Mesendoderm (in vitro differentiated cells): Measurements from ENCODE around the gene SMAP1.

Source experiments
- DNase-seq: peaks from one replicate; pipeline ENCODE4 v3.0.0; 2013
- H2AK5ac ChIP-seq: 2 replicates; pipeline ENCODE4 v1.6.1; 2013; ENCODE audit warnings: low read length, inconsistent platforms
- H2BK120ac ChIP-seq: 2 replicates; pipeline ENCODE4 v1.6.1; 2013; ENCODE audit warnings: low read depth, mild to moderate bottlenecking, low read length, moderate library complexity, mixed read lengths
- H2BK15ac ChIP-seq: replicated peaks from 2 replicates; pipeline ENCODE4 v1.6.1; 2013; ENCODE audit warnings: low read depth, mild to moderate bottlenecking, moderate library complexity
- H2BK5ac ChIP-seq: 2 replicates; pipeline ENCODE4 v1.6.1; 2013; ENCODE audit warnings: low read length, inconsistent platforms
- H3K18ac ChIP-seq: 2 replicates; pipeline ENCODE4 v1.6.1; 2013; ENCODE audit warnings: mild to moderate bottlenecking, low read length, mixed read lengths
- H3K23ac ChIP-seq: one replicate; pipeline ENCODE4 v1.6.1; 2013; ENCODE audit warnings: low read length
- H3K27ac ChIP-seq: 2 replicates; pipeline ENCODE4 v1.5.1; 2013; ENCODE audit warnings: low read depth, mild to moderate bottlenecking, inconsistent platforms, low read length, moderate library complexity
- H3K27me3 ChIP-seq: 2 replicates; pipeline ENCODE4 v1.6.1; 2013; ENCODE audit warnings: low read length, control low read depth, mild to moderate bottlenecking, inconsistent platforms; ENCODE audit not compliant: insufficient read depth, poor library complexity
- H3K36me3 ChIP-seq: 2 replicates; pipeline ENCODE4 v1.6.1; 2013; ENCODE audit warnings: low read length, inconsistent platforms; ENCODE audit not compliant: control insufficient read depth, insufficient read depth
- H3K4ac ChIP-seq: one replicate; pipeline ENCODE4 v1.6.1; 2013; ENCODE audit warnings: low read depth, mild to moderate bottlenecking, low read length, moderate library complexity
- H3K4me1 ChIP-seq: 2 replicates; pipeline ENCODE4 v1.6.1; 2013; ENCODE audit warnings: low read depth, low read length, inconsistent platforms; ENCODE audit not compliant: control insufficient read depth
- H3K4me2 ChIP-seq: 2 replicates; pipeline ENCODE4 v1.6.1; 2013; ENCODE audit warnings: low read length
- H3K4me3 ChIP-seq: 2 replicates; pipeline ENCODE4 v1.5.1; 2013; ENCODE audit warnings: mild to moderate bottlenecking, low read length
- H3K56ac ChIP-seq: one replicate; pipeline ENCODE4 v1.6.1; 2013; ENCODE audit warnings: low read length
- H3K79me1 ChIP-seq: 2 replicates; pipeline ENCODE4 v1.6.1; 2013; ENCODE audit warnings: low read length, inconsistent platforms
- H3K79me2 ChIP-seq: 2 replicates; pipeline ENCODE4 v1.6.1; 2013; ENCODE audit warnings: mild to moderate bottlenecking, low read length; ENCODE audit not compliant: control insufficient read depth, insufficient read depth
- H3K9ac ChIP-seq: 2 replicates; pipeline ENCODE4 v1.6.1; 2013; ENCODE audit warnings: low read length, inconsistent platforms
- H4K5ac ChIP-seq: one replicate; pipeline ENCODE4 v1.6.1; 2013; ENCODE audit warnings: low read length
- H4K8ac ChIP-seq: one replicate; pipeline ENCODE4 v1.6.1; 2013; ENCODE audit warnings: low read depth, mild to moderate bottlenecking, control low read depth, low read length, moderate library complexity
- WGBS: extraction: QIAGEN DNeasy Blood & Tissue Kit; methylation state at CpG from one replicate; pipeline ENCODE4 v1.1.7; 2013; ENCODE audit warnings: low lambda C conversion rate, missing lambda C conversion rate; ENCODE audit not compliant: insufficient coverage; ENCODE audit errors: extremely low coverage; 5-methylcytosine and 5-hydroxymethylcytosine counted together

SMAP1 gene

DNA sequence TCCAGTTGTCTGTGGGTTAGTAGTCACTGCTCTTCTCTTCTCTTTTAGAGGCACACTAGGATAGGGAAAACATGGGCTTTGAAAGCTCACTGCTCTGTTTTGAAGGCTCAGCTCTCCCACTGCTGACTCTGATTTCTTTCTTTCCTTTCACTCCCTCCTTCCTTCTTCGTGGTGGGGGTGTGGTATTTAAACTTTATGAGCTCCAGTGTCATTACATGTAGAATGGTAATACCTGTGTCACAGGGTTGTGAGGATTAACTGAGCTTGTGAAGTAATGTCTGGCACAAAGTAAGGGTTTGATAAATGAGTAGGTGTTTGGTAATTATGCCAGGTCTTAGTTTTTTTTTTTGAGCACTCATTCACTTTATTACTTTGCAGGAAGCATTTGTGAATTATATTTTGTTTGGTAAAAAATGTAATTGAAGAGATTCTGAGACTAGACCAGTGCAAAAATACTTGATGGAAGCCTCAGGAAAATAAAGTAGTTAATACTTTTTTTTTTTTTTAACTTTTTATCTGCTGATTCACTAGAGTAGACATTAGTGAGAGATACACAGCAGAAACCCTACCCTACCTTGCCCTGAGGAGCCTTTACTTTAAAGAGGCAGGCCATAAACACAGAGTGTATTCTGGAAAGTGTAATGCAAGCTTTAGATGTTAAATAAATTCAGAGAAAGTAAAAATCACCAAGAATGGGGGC is 17.3 kb downstream of the SMAP1 start:
- no CpG with 5 or more reads among the region's 1 CpG for WGBS
- H2BK5ac ChIP-seq = no peak overlapping the region
- H3K4ac ChIP-seq = no peak overlapping the region
- no peaks in the 10 kb centered on the region for H3K27me3 ChIP-seq
- no peak overlapping the region for H3K18ac ChIP-seq
- no peak overlapping the region for H4K8ac ChIP-seq
- H3K4me2 ChIP-seq = no peak overlapping the region
- H3K36me3 ChIP-seq = no peaks in the 10 kb centered on the region
- no peaks in the 10 kb centered on the region for H3K79me1 ChIP-seq
- no peak overlapping the region for H2AK5ac ChIP-seq
- H2BK120ac ChIP-seq = no peak overlapping the region
- no peak overlapping the region for H3K23ac ChIP-seq
- no peak overlapping the region for H2BK15ac ChIP-seq
- no peak overlapping the region for H3K27ac ChIP-seq
- H3K4me3 ChIP-seq = no peak overlapping the region
- peaks cover 2% of the 10 kb centered on the region for H3K4me1 ChIP-seq
- DNase-seq = no peak
- H3K56ac ChIP-seq = no peak overlapping the region
- H3K9ac ChIP-seq = no peak overlapping the region
- H3K79me2 ChIP-seq = no peaks in the 10 kb centered on the region
- H4K5ac ChIP-seq = no peak overlapping the region

DNA sequence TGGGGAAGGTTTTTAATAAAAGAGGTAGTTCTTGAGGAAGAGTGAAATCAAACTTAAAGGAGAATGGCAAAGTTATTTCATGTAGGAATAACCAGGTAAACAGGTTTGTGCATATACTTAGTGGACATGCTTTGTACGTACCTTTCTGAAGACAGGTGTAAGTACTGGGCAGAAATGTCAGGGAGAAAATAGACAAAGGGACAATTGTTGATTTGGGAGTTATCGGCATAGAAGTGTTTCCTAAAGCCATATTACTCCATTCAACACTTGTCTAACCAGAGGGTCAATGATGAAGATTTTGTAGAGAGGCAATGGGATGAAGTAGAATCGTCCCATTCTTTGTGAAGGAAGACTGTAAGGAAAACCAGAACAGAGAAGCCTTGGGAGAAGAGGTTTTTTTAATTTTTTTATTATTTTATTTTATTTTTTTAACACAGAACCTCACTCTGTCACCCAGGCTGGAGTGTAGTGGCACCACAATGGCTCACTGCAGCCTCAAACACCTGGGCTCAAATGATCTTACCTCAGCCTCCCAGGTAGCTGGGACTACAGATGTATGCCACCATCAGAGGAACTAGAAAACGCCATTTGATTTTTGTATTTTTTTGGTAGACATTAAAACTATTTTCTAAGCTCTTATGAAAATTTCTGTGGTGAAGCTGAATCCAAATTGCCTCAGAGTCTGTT is 18.0 kb downstream of the SMAP1 start:
- H3K4me3 ChIP-seq = no peak overlapping the region
- H4K8ac ChIP-seq = no peak overlapping the region
- H3K4ac ChIP-seq = no peak overlapping the region
- no peak for DNase-seq
- H2AK5ac ChIP-seq = no peak overlapping the region
- H2BK15ac ChIP-seq = no peak overlapping the region
- no peaks in the 10 kb centered on the region for H3K36me3 ChIP-seq
- H3K27me3 ChIP-seq = no peaks in the 10 kb centered on the region
- no peak overlapping the region for H2BK120ac ChIP-seq
- no peak overlapping the region for H3K4me2 ChIP-seq
- no CpG with 5 or more reads among the region's 4 CpGs for WGBS
- no peak overlapping the region for H3K9ac ChIP-seq
- H3K27ac ChIP-seq = no peak overlapping the region
- no peak overlapping the region for H2BK5ac ChIP-seq
- H3K56ac ChIP-seq = no peak overlapping the region
- H3K18ac ChIP-seq = no peak overlapping the region
- no peak overlapping the region for H4K5ac ChIP-seq
- H3K4me1 ChIP-seq = peaks cover 2% of the 10 kb centered on the region
- H3K79me1 ChIP-seq = no peaks in the 10 kb centered on the region
- H3K23ac ChIP-seq = no peak overlapping the region
- H3K79me2 ChIP-seq = no peaks in the 10 kb centered on the region

DNA sequence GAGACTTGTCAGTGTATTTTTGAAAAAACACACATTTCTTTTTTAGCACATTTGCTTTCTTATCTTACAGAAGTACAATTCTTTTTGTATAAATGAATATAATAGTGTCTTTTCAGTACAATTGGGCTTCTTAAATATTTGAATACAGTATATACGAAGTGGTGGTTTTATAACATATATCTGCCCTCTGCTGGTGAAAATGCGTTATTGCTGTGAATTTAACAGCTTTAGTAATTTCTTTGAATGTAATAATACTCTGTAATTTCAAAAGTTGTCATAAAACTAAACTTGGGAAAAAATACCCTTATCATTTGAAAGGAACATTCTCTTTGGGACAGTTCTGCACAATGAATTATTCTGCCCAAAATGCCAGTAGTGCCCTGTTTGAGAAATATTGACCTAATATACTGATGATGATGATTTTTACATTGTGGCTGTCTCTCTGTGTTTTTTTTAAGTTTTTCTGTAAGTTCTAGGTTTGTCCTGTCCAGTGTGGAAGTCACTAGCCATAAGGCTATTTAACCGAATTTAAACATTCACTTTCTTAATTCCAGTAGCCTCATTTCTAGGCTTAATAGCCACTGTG is 19.0 kb downstream of the SMAP1 start:
- Histone ChIP-seq H2AK5ac (no peak overlapping the region), H3K36me3 (no peaks in the 10 kb centered on the region), H4K8ac (no peak overlapping the region), H3K79me1 (no peaks in the 10 kb centered on the region), H4K5ac (no peak overlapping the region), H3K4me2 (no peak overlapping the region), H3K4ac (no peak overlapping the region), H2BK120ac (no peak overlapping the region), H3K56ac (no peak overlapping the region), H3K4me3 (no peak overlapping the region), H3K79me2 (peaks cover under 1% of the 10 kb centered on the region), H2BK5ac (no peak overlapping the region), H3K23ac (no peak overlapping the region), H3K27ac (no peak overlapping the region), H3K9ac (no peak overlapping the region), H2BK15ac (no peak overlapping the region), H3K27me3 (no peaks in the 10 kb centered on the region), H3K18ac (no peak overlapping the region), H3K4me1 (peaks cover 2% of the 10 kb centered on the region)
- no CpG with 5 or more reads among the region's 3 CpGs for WGBS
- peak; percentile 35 for DNase-seq

DNA sequence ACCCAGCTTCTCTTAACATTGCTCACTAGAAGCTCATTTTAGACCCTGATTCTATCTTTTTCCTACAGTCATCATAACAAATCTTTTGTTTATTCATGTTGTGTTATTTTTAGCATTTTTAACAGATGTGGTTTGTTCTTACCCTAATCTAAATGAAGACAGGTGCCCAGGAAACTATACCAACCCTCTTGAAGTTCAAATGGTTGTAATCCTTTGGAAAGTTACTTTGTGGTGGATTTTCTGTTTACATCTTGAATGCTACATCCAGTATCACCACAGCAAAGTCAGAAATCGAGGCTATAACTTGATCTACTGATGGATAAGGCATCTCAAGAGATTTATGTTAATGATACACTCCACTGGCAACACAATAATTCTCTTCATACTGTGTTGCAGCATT is 26.2 kb downstream of the SMAP1 start:
- Histone ChIP-seq H3K18ac (no peak overlapping the region), H3K4ac (no peak overlapping the region), H3K4me2 (no peak overlapping the region), H2BK15ac (no peak overlapping the region), H3K9ac (no peak overlapping the region), H3K27me3 (no peaks in the 10 kb centered on the region), H4K5ac (no peak overlapping the region), H3K36me3 (no peaks in the 10 kb centered on the region), H4K8ac (no peak overlapping the region), H3K4me1 (no peaks in the 10 kb centered on the region), H2BK5ac (no peak overlapping the region), H2AK5ac (no peak overlapping the region), H3K56ac (no peak overlapping the region), H3K79me1 (peaks cover 4% of the 10 kb centered on the region), H2BK120ac (no peak overlapping the region), H3K27ac (no peak overlapping the region), H3K79me2 (peaks cover 4% of the 10 kb centered on the region), H3K4me3 (no peak overlapping the region), H3K23ac (no peak overlapping the region)
- DNase-seq = no peak
- no CpG with 5 or more reads among the region's 1 CpG for WGBS

DNA sequence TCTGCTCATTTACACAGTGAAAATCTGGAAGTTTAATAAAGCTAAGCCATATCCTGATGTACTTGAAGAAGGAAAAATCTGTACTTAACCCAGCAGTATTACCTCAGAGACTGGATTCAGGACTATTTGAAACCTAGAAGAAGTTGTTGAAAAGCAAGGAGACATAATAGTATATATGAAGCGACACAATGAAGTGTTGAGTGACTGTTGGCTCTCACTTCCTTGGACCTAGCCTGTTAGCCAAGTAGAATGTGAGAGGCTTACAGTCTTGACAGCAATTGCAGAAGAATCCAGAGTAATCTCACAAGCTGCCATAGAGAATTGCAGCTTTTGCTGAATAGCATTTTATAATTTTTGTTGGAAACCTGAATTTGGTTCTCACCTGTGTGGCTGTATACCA is 26.7 kb downstream of the SMAP1 start:
- Histone ChIP-seq H3K27me3 (no peaks in the 10 kb centered on the region), H3K79me1 (peaks cover 6% of the 10 kb centered on the region), H2BK5ac (no peak overlapping the region), H3K56ac (no peak overlapping the region), H3K4me3 (no peak overlapping the region), H3K9ac (no peak overlapping the region), H3K4me1 (no peaks in the 10 kb centered on the region), H3K4me2 (no peak overlapping the region), H4K5ac (no peak overlapping the region), H2BK120ac (no peak overlapping the region), H3K23ac (no peak overlapping the region), H2AK5ac (no peak overlapping the region), H3K27ac (no peak overlapping the region), H2BK15ac (no peak overlapping the region), H4K8ac (no peak overlapping the region), H3K18ac (no peak overlapping the region), H3K4ac (no peak overlapping the region), H3K79me2 (peaks cover 4% of the 10 kb centered on the region), H3K36me3 (no peaks in the 10 kb centered on the region)
- no CpG with 5 or more reads among the region's 1 CpG for whole genome bisulfite sequencing
- DNase-seq = no peak
